Measurements from ENCODE around the gene XRCC6.
"Not testable (repeated sequence)": the region's sequence is repeated elsewhere in the genome, so short reads cannot be mapped to it uniquely, and the experiment has no call there.

Gene XRCC6

DNA sequence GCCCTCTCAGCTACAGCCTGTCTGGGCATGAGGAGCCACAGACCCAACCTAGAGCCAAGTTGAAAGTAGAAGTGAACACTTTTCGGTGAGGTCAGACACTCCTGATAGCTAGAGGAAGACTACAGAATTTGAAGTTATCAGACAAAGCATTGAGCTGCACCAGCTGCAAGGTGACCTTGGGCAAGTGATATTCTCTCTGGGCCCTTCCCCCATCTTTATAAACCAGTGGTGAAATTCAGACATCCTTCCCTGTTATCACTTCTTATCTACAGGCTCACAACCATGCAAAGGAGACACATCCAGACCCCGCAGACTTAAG, 23.5 kb upstream of the XRCC6 start:
- no peak for FAIRE-seq
- no peak for DNase-seq (ENCODE audit: extremely low spot score, insufficient read length, low read depth)

DNA sequence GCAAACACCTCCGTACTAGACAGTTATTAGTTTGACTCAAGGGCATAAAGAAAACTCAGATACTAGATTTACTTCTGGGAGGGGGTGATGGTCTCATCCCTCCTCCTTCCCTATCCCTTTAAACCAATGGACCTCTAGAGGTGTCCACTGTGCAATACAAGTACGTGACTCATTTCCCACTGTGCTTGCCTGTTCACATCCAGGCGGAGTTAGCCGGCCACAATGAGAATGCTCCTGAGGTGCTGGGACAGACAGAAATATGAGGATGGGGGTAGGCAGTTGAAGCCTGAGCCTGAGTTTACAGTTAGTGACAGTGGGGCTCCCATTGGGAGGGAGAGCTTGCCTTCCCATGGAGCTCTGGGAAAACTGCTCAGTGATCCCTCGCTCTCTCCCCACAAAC, 23.0 kb upstream of the XRCC6 start:
- no peak for DNase-seq (ENCODE audit: extremely low spot score, insufficient read length, low read depth)
- no peak for FAIRE-seq

DNA sequence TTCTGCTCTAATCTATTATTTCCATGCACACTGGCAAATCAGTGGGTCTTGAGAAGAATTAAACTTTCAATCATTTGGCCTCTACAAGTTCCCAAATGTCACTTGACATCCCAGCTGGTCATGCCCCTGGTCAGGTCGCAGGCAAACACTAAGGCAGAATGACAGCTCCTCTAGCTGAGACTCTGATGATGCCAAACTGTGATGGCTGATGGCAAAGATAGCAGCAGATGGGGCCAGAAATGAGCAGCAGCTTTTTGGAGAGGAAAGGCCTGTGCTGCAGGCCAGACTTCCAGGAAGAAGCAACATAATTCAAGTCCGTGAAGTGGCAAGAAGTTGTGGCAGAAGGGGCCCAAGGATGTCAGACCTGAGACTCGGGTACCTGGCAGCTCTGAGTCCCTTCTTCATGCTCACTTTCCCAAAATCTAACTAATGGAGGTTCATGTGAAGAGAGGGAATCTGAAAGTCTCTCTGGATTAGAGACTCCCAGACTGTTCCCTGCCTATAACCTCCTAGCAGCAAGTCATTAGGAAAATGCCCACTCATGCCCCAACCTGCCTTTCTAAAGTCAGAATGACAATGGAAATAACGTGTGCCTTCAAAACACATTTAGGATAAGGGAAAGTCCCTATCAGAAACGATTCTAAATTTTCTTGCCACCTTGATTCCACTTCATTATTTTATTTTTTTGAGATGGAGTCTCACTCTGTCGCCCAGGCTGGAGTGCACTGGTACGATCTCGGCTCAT, 22.0 kb upstream of the XRCC6 start:
- DNase-seq (ENCODE audit: extremely low spot score, insufficient read length, low read depth) (no peak), FAIRE-seq (no peak)

DNA sequence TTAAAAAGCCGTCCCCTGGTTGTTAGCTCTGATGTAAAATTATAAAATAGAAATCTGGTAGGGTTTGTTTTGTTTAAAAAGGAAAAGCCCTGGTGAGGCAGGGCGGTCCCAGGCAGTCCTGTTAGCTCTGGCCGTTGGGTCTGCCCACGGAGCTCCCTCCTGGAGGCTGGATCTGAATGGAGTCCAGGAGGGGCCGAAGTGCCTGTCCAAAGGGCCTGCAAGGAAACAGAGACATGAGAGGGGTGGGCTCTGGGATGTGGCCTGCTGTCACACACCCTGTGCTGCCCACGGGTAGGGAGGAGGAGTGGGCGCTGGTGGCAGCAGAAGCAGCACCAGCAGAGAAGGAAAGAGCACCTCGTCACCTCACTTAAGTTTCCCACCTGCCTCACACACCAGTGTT, 20.1 kb upstream of the XRCC6 start:
- DNase-seq (ENCODE audit: extremely low spot score, insufficient read length, low read depth) = no peak
- no peak for FAIRE-seq

DNA sequence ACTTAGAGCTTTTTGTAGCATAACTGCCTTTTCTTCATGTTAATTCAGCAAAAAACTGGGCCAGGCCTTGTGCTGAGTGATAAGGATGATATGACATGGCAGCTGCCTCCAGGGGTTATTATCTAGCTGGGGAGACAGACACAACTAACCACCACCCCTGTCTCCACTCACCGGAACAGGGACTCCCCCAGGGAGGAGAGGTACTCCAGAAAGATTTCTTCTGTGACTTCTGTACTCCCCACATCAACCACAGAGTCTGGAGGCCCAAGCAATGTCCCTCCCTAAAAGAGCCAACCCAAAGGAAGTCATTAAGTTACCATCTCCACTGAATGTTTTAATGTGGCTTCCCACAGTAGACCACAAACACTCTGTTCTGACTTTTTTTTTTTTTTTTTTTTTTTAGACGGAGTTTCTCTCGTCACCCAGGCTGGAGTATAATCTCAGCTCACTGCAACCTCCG, 17.2 kb upstream of the XRCC6 start:
- FAIRE-seq (peak; percentile 93), DNase-seq (ENCODE audit: extremely low spot score, insufficient read length, low read depth) (no peak)

DNA sequence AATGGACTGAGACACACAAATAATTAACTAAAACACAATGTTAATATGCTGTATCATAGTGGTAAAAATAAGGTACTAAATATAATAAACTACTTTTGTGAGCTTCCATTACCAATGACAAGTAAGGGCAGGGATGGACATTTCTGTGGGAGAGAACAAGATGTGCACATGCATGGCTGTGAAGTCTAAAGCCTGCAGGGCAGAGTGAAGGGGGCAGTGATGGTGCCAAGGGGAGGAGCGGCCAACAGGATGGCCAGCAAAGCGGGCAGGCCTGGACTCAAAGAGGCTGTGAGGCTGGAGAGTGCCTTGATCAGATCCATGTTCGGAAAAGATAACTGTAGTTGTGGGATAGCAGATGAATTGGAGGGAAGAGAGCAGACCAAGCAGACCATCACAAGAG, 12.7 kb upstream of the XRCC6 start:
- no peak for FAIRE-seq
- DNase-seq (ENCODE audit: extremely low spot score, insufficient read length, low read depth) = no peak

DNA sequence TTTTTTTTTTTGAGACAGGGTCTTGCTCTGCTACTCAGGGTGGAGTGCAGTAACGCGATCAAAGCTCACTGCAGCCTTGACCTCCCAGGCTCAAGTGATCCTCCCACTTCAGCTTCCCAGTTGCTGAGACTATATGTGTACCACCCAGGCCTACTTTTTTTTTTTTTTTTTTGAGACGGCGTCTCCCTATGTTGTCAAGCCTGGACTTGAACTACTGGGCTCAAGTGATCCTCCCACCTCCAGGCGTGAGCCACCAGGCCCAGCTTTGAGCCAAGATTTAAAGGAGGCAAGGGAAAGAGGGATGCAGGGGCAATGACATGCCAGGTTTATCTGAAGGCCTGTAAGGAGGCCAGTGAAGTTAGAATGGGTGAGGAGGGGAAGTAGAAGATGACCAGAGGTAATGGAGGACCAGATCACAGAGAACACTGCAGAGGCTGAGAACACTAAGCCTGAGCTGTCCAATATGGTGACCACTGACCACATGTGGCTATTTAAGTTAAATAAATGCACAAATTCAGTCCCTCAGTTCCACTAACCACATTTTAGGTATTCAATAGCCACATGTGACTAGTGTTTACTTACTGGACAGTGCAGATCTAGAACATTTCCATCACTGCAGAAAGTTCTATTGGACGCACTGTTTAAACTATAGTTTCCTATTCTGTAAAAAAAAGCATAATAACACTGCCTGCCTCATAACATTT, 8.3 kb upstream of the XRCC6 start:
- FAIRE-seq = no peak
- DNase-seq (ENCODE audit: extremely low spot score, insufficient read length, low read depth) = no peak

DNA sequence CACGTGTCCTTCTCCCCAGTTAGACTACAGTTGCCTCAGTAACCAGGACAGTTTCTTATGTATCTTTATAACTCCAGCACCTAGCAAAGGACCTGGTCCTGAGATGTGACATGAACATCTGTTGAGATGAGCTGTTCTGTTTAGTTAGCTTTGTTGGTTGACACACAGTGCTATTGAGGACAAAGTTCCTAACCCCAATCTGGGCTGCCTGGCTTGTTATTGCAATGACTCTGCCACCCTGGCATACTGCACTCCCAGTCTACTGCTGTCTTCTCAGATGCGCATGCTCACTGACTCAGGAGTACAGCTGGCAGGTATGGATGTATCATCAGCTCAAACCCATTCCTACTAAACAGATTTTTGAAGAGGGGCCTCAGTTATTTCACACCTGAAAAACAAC, 7.6 kb upstream of the XRCC6 start:
- DNase-seq (ENCODE audit: extremely low spot score, insufficient read length, low read depth) = no peak
- FAIRE-seq = no peak

DNA sequence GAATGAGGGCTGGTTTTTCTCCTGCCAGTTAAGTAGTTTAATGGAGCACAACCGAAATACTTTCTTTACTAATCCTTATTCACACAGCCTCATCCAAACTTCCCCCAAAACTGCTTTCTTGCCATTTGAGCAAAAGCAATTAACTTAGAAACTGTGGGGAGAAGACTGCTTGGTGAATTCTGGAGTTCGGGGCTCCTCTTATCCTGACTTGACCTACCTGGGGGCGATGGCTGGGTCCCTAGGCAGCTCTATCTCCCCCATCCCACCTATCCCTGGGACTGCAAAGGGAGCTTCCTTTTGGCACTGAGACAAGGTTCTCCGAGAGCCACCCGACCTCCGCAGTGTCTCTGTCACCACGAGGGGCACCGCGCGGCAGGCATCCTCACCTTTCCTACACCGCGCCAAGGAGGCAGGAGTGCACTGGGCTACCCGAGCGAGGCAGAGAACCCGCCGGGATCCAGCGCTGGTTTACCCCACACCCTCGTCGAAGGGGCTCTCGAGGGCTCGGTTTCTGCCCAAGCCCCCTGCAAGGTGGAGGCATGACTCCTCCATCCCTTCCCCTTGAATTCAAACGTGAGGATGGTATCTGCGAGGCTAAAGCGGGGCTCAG, 1.0 kb upstream of the XRCC6 start:
- FAIRE-seq = peak; percentile 41
- no peak for DNase-seq (ENCODE audit: extremely low spot score, insufficient read length, low read depth)

DNA sequence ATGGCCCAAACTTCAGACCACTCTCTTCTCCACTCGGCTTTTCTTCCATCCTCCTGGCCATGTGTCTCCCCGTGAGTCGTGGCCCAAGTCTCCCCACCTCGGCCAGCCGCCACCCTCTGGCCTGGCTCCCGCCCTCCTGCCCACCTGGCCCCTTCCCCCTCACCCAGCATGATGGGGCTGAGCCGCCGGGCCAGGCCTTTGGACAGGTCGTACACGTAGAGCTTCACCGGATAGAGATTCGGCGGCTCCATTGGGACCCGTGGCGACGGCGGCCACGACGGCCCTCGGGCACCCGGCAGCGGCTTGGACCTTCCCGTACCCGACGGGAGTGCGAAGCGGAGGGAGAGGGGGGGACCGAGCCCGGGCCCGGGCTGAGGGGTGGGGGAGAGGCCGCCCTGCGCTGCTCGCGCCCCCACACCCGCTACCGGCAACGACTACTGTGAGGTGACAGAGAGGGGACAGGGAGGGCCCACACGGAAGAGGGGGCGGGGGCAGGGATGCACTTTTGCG, 451 bp upstream of the XRCC6 start, which contains the start of gene DESI1:
DESI1 (minus strand) TSS at position 455 of the 510 bp plus-strand sequence; CDS start at position 251, 204 bp downstream.
- FAIRE-seq (no peak), DNase-seq (ENCODE audit: extremely low spot score, insufficient read length, low read depth) (no peak)

DNA sequence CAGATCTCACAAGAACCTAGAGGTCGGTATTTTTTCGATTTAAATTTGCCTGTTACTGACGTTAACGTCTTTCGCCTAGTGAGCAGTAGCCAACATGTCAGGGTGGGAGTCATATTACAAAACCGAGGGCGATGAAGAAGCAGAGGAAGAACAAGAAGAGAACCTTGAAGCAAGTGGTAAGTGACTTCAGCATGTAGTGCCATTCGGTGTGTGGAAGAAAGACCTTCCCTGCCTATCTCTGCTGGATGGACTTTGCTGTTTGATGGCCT, 750 bp downstream of the XRCC6 start:
- DNase-seq (ENCODE audit: extremely low spot score, insufficient read length, low read depth) (no peak), FAIRE-seq (no peak)

DNA sequence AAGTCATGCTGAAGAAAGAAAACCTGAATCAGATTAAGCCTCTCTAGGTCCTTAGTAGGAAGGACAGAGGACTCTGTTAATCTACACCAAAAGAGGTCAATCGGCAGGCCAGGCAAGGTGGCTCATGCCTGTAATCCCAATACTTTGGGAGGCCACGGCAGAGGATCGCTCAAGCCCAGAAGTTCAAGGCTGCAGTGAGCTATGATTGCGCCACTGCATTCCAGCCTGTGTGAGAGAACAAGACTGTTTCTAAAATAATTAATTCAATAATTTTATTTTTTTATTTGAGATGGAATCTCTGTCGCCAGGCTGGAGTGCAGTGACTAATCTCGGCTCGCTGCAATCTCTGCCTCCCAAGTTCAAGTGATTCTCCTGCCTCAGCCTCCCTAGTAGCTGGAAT, 4.5 kb downstream of the XRCC6 start:
- DNase-seq (ENCODE audit: extremely low spot score, insufficient read length, low read depth) = no peak
- FAIRE-seq = no peak

DNA sequence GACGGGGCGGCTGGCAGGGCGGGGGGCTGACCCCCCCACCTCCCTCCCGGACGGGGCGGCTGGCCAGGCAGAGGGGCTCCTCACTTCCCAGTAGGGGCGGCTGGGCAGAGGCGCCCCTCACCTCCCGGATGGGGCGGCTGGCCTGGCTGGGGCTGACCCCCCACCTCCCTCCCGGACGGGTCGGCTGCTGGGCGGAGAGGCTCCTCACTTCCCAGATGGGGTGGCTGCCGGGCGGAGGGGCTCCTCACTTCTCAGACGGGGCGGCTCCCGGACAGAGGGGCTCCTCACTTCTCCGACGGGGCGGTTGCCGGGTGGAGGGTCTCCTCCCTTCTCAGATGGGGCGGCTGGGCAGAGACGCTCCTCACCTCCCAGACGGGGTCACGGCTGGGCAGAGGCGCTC, 10.0 kb downstream of the XRCC6 start:
- DNase-seq (ENCODE audit: extremely low spot score, insufficient read length, low read depth) = not testable (repeated sequence)

DNA sequence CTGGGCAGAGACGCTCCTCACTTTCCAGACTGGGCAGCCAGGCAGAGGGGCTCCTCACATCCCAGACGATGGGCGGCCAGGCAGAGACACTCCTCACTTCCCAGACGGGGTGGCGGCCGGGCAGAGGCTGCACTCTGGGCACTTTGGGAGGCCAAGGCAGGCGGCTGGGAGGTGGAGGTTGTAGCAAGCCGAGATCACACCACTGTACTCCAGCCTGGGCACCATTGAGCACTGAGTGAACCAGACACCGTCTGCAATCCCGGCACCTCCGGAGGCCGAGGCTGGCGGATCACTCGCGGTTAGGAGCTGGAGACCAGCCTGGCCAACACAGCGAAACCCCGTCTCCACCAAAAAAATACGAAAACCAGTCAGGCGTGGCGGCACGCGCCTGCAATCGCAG, 10.5 kb downstream of the XRCC6 start:
- not testable (repeated sequence) for DNase-seq (ENCODE audit: extremely low spot score, insufficient read length, low read depth); FAIRE-seq

More for the DNA sequence above, 10.0 kb downstream of the XRCC6 start:
- FAIRE-seq = not testable (repeated sequence)

DNA sequence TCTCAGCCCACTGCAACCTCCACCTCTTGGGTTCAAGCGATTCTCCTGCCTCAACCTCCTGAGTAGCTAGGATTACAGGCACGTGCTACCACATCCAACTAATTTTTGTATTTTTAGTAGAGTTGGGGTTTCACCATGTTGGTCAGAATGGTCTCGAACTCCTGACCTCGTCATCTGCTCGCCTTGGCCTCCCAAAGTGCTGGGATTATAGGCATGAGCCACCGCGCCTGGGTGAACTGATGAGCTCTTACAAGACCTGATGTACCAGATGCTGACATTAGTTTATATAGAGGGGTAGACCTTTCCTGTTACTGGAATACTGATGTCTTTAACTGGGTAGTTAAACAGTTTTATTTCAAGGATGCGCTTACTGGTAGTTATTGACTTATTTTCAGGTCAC, 13.5 kb downstream of the XRCC6 start:
- FAIRE-seq; DNase-seq (ENCODE audit: extremely low spot score, insufficient read length, low read depth): not testable (repeated sequence)

DNA sequence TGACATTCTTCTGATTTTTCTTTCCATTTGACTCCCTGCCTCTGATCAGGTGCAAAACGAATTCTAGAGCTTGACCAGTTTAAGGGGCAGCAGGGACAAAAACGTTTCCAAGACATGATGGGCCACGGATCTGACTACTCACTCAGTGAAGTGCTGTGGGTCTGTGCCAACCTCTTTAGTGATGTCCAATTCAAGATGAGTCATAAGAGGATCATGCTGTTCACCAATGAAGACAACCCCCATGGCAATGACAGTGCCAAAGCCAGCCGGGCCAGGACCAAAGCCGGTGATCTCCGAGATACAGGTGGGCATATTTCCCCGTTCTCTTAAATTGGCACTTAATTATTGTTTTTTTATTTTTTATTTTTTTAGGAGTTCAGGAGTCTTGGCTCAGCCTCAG, 15.4 kb downstream of the XRCC6 start:
- FAIRE-seq (no peak), DNase-seq (ENCODE audit: extremely low spot score, insufficient read length, low read depth) (no peak)

DNA sequence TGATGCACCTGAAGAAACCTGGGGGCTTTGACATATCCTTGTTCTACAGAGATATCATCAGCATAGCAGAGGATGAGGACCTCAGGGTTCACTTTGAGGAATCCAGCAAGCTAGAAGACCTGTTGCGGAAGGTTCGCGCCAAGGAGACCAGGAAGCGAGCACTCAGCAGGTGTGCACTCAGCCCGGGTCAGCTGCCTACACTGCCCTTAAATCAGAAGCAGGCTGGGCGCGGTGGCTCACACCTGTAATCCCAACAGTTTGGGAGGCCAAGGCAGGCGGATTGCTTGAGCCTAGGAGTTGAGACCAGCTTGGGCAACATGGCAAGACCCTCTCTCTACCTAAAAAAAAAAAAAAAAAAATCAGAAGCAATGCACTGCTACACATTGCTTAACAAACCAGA, 16.5 kb downstream of the XRCC6 start:
- not testable (repeated sequence) for FAIRE-seq

DNA sequence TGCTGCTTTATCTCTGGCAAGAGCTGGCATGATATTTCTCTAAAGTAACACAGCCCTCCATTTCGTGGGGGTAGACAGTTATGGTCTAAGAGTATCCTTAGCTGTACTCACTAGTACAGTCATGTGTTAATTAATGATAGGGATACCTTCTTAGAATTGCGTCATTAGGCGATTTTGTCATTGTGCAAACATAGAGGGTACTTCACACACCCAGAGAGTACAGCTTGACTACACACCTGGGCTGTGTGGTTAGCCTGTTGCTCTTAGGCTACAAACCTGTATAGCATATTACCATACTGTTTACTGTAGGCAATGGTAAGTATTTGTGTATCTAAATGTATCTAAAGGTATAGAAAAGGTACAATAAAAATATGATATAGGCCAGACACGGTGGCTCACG, 17.0 kb downstream of the XRCC6 start:
- DNase-seq (ENCODE audit: extremely low spot score, insufficient read length, low read depth) = no peak
- no peak for FAIRE-seq

More for the DNA sequence above, 16.5 kb downstream of the XRCC6 start:
- not testable (repeated sequence) for DNase-seq (ENCODE audit: extremely low spot score, insufficient read length, low read depth)

DNA sequence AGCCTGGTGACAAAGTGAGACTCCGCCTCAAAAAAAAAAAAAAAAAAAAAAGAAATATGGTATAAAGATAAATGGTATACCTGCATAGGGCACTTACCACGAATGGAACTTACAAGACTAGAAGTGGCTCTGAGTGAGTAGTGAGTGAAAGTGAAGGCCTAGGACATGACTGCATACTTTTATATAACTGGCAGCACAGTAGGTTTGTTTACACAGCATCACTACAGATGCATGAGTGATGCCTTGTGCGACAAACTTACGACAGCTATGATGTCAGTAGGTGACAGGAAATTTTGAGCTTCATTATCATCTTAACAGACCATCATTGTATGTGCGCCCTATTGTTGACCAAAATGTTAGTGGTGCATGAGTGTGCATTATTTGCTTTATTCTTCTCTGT, 17.7 kb downstream of the XRCC6 start:
- DNase-seq (ENCODE audit: extremely low spot score, insufficient read length, low read depth) = no peak
- no peak for FAIRE-seq

DNA sequence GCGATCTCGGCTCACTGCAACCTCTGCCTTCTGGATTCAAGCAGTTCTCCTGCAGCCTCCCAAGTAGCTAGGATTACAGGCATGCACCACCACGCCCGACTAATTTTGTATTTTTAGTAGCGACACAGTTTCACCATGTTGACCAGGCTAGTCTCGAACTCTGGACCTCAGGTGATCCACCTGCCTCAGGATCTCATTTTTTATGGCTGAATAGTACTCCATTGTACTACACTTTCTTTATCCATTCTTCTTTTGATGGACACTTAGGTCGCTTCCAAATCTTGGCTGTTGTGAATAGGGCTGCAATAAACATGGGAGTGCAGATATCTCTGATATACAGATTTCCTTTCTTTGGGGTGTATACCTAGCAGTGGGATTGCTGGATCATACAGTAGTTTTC, 20.8 kb downstream of the XRCC6 start:
- no peak for DNase-seq (ENCODE audit: extremely low spot score, insufficient read length, low read depth)
- no peak for FAIRE-seq

Measured in GM18507 (cell line).